GM23338 (cell line): ENCODE data around the gene KIAA0232.
"Not testable (repeated sequence)": the region's sequence is repeated elsewhere in the genome, so short reads cannot be mapped to it uniquely, and the experiment has no call there.

Experiments
- CREB1 ChIP-seq: fragments of 250-450 bp; sonication (Bioruptor Pico); IDR thresholded peaks from 2 replicates; pipeline ENCODE4 v1.5.0; 2020; ENCODE audit warnings: low read depth, mild to moderate bottlenecking, moderate library complexity
- CTCF ChIP-seq, 2 experiments: fragments of 200-600 bp in 1 of 2; sonication (generic) in 1 of 2; conservative IDR thresholded peaks; 2 replicates each; pipeline versions ENCODE4 v1.5.1 to v1.6.1; 2016 to 2017; ENCODE audit warnings: antibody characterized with exemption in 2 of 2, low read depth in 2 of 2, mild to moderate bottlenecking in 2 of 2, moderate library complexity in 1 of 2

- TF ChIP-seq CTCF (conservative IDR thresholded peaks at IDR 0.05; ENCODE audit: low read depth in 2 of 2); CREB1: not testable (repeated sequence)
Observed at GRCh38 chr4:6756345-6756744, 26.2 kb upstream of the KIAA0232 start.
